ENCODE data around the gene MANBA. TPM values are rescaled to one million over a fixed set of nuclear protein-coding genes. Genes with fewer than 3 reads are reported as not detected.

The MANBA gene
- total RNA-seq, 2 experiments from 2014 or later: 16.9 to 18.2 TPM

- CTCF ChIA-PET: no interaction called here
- no peak for TF ChIP-seq CTCF (IDR thresholded peaks at IDR 0.05)
- H3K4me3 Mint-ChIP-seq: no peak overlapping the region
These were observed 67.4 kb downstream of the MANBA start for GRCh38 chr4:102693262-102693850.

GRCh38 chr4:102692474-102692873 is 68.3 kb downstream of the MANBA start:
- CTCF ChIA-PET: no interaction called here
- Mint-ChIP-seq H3K27ac (no peak overlapping the region), H3K9me3 (no peaks in the 10 kb centered on the region), H3K36me3 (ENCODE audit: low read depth) (peaks cover 45% of the 10 kb centered on the region), H3K27me3 (no peaks in the 10 kb centered on the region), H3K4me1 (ENCODE audit: low read depth) (no peaks in the 10 kb centered on the region), H3K4me3 (no peak overlapping the region)
- H3K4me3 ChIP-seq (ENCODE audit: low read length): no peak overlapping the region
- peaks cover 17% of the 10 kb centered on the region for H3K36me3 ChIP-seq (ENCODE audit: insufficient read depth, low read length)
- no peaks in the 10 kb centered on the region for H3K27me3 ChIP-seq (ENCODE audit: control insufficient read depth in 1 of 2, insufficient read depth in 2 of 2, low read length in 2 of 2)
- ATAC-seq (ENCODE audit: poor library complexity) (no peak), DNase-seq (no peak)
- H3K9me3 ChIP-seq (ENCODE audit: control insufficient read depth in 1 of 2, insufficient read depth in 1 of 2, low read length in 2 of 2): no peaks in the 10 kb centered on the region
- TF ChIP-seq CTCF (IDR thresholded peaks at IDR 0.05): no peak
- no peak overlapping the region for H3K27ac ChIP-seq (ENCODE audit: low read depth in 1 of 2, low read length in 2 of 2)
- intact Hi-C loops (cut with DNase I, micrococcal nuclease): no loop called here
- POLR2A ChIA-PET: interaction anchor here (0.8 kb wide), 1 partner anchor 118 kb away, joined by 3 read pairs; no protein-coding TSS in a partner anchor
- no peaks in the 10 kb centered on the region for H3K4me1 ChIP-seq (ENCODE audit: insufficient read depth, low read length)

More at GRCh38 chr4:102693262-102693850, 67.4 kb downstream of the MANBA start:
- DNase-seq (no peak), ATAC-seq (ENCODE audit: poor library complexity) (no peak)
- Mint-ChIP-seq H3K4me1 (ENCODE audit: low read depth) (no peaks in the 10 kb centered on the region), H3K36me3 (ENCODE audit: low read depth) (peaks cover 45% of the 10 kb centered on the region), H3K27ac (no peak overlapping the region), H3K9me3 (no peaks in the 10 kb centered on the region), H3K27me3 (no peaks in the 10 kb centered on the region)
- Histone ChIP-seq H3K27ac (ENCODE audit: low read depth in 1 of 2, low read length in 2 of 2) (no peak overlapping the region), H3K27me3 (ENCODE audit: control insufficient read depth in 1 of 2, insufficient read depth in 2 of 2, low read length in 2 of 2) (no peaks in the 10 kb centered on the region), H3K36me3 (ENCODE audit: insufficient read depth, low read length) (peaks cover 14% of the 10 kb centered on the region), H3K9me3 (ENCODE audit: control insufficient read depth in 1 of 2, insufficient read depth in 1 of 2, low read length in 2 of 2) (no peaks in the 10 kb centered on the region), H3K4me3 (ENCODE audit: low read length) (no peak overlapping the region), H3K4me1 (ENCODE audit: insufficient read depth, low read length) (no peaks in the 10 kb centered on the region)
- POLR2A ChIA-PET: interaction anchor here (0.8 kb wide), 1 partner anchor 117 kb away, joined by 3 read pairs; no protein-coding TSS in a partner anchor
- intact Hi-C loops (cut with DNase I, micrococcal nuclease): no loop called here

GRCh38 chr4:102687982-102688433 is 72.8 kb downstream of the MANBA start:
- Histone ChIP-seq H3K4me3 (ENCODE audit: low read length) (no peak overlapping the region), H3K27ac (ENCODE audit: low read depth in 1 of 2, low read length in 2 of 2) (no peak overlapping the region), H3K36me3 (ENCODE audit: insufficient read depth, low read length) (peaks cover 18% of the 10 kb centered on the region), H3K27me3 (ENCODE audit: control insufficient read depth in 1 of 2, insufficient read depth in 2 of 2, low read length in 2 of 2) (no peaks in the 10 kb centered on the region), H3K9me3 (ENCODE audit: control insufficient read depth in 1 of 2, insufficient read depth in 1 of 2, low read length in 2 of 2) (no peaks in the 10 kb centered on the region), H3K4me1 (ENCODE audit: insufficient read depth, low read length) (no peaks in the 10 kb centered on the region)
- ChIA-PET CTCF (no interaction called here), POLR2A (no interaction called here)
- Mint-ChIP-seq H3K27me3 (no peaks in the 10 kb centered on the region), H3K36me3 (ENCODE audit: low read depth) (peaks cover 23% of the 10 kb centered on the region), H3K27ac (no peak overlapping the region), H3K4me1 (ENCODE audit: low read depth) (no peaks in the 10 kb centered on the region), H3K9me3 (no peaks in the 10 kb centered on the region), H3K4me3 (no peak overlapping the region)
- DNase-seq (peak in 2 of 14 experiments; percentile 5 to 21), ATAC-seq (ENCODE audit: poor library complexity) (no peak)
- intact Hi-C loops (cut with DNase I, micrococcal nuclease): no loop called here
- no peak for TF ChIP-seq CTCF (IDR thresholded peaks at IDR 0.05)

All from CD4-positive, alpha-beta T cell (primary cell).